H1 (cell line): ENCODE data around the gene FGF23. TPM values are rescaled to one million over a fixed set of nuclear protein-coding genes. Genes with fewer than 3 reads are reported as not detected.

Experiments used
- CTCF ChIA-PET: fragments of 300-600 bp; sonication (Branson Sonifier 250); formaldehyde crosslinking; loops from one replicate; lab custom pipeline; 2021; ENCODE audit not compliant: partially characterized antibody; lab: Charles Lee
- POLR2A ChIA-PET: fragments of 300-600 bp; sonication (Branson Sonifier 250); formaldehyde crosslinking; loops from one replicate; lab custom pipeline; 2021; ENCODE audit warnings: inconsistent platforms; ENCODE audit not compliant: partially characterized antibody; lab: Charles Lee
- DNase-seq, 2 experiments: peaks; one replicate each; pipeline versions ENCODE4 v3.0.0 to v3.0.0-alpha.2; 2010 to 2022; ENCODE audit warnings: low spot score in 2 of 2, low read depth in 1 of 2, mixed read lengths in 1 of 2
- FAIRE-seq: peaks from 2 replicates; lab custom pipeline; 2011; peaks lifted over from hg19 to GRCh38; lab: Jason Lieb, UNC
- H2AFZ ChIP-seq: 2 replicates; pipeline ENCODE4 v1.8.1; 2012; ENCODE audit warnings: low read length, inconsistent platforms
- H2AK5ac ChIP-seq: 2 replicates; pipeline ENCODE4 v1.6.1; 2013; ENCODE audit warnings: low read depth, low read length
- H2BK120ac ChIP-seq: replicated peaks from 2 replicates; pipeline ENCODE3; 2013; ENCODE audit warnings: low read depth, low read length, inconsistent platforms
- H2BK12ac ChIP-seq: 2 replicates; pipeline ENCODE4 v1.6.1; 2013; ENCODE audit warnings: low read depth, low read length
- H2BK15ac ChIP-seq: 2 replicates; pipeline ENCODE4 v1.6.1; 2013; ENCODE audit warnings: low read length
- H2BK20ac ChIP-seq: 2 replicates; pipeline ENCODE4 v1.6.1; 2013; ENCODE audit warnings: low read length
- H2BK5ac ChIP-seq: 2 replicates; pipeline ENCODE4 v1.6.1; 2013; ENCODE audit warnings: low read depth, low read length
- H3K14ac ChIP-seq: 2 replicates; pipeline ENCODE4 v1.6.1; 2013; ENCODE audit warnings: inconsistent platforms; ENCODE audit not compliant: insufficient read length
- H3K18ac ChIP-seq: 2 replicates; pipeline ENCODE4 v1.6.1; 2013; ENCODE audit warnings: low read length; ENCODE audit errors: extremely low read depth
- H3K23ac ChIP-seq: 2 replicates; pipeline ENCODE4 v1.6.1; 2013; ENCODE audit warnings: inconsistent platforms; ENCODE audit not compliant: insufficient read length
- H3K23me2 ChIP-seq: 2 replicates; pipeline ENCODE4 v1.6.1; 2013; ENCODE audit warnings: low read depth, low read length
- H3K27ac ChIP-seq: 2 replicates; pipeline ENCODE4 v1.6.1; 2011; ENCODE audit warnings: low read depth, low read length, inconsistent platforms
- H3K27me3 ChIP-seq, 4 experiments: replicated peaks in 1 of 4; 1 replicate in 1 of 4; 2 replicates in 3 of 4; pipeline versions ENCODE4 v1.6.1 to v1.8.1; 2011 to 2013; ENCODE audit warnings: low read length in 3 of 4, mild to moderate bottlenecking in 3 of 4, inconsistent platforms in 2 of 4, mixed read lengths in 2 of 4, moderate library complexity in 1 of 4; ENCODE audit not compliant: control insufficient read depth in 3 of 4, insufficient read depth in 3 of 4; ENCODE audit errors: extremely low read depth in 1 of 4
- H3K36me3 ChIP-seq, 4 experiments: 2 replicates each; pipeline versions ENCODE4 v1.6.1 to v1.8.1; 2011 to 2013; ENCODE audit warnings: mild to moderate bottlenecking in 4 of 4, low read length in 3 of 4, moderate library complexity in 2 of 4, control low read depth in 1 of 4, inconsistent platforms in 1 of 4; ENCODE audit not compliant: insufficient read depth in 4 of 4, control insufficient read depth in 2 of 4
- H3K4ac ChIP-seq: replicated peaks from 2 replicates; pipeline ENCODE3; 2013; ENCODE audit warnings: low read length, low read depth, mixed read lengths, inconsistent platforms; ENCODE audit not compliant: insufficient read length
- H3K4me1 ChIP-seq, 4 experiments: replicated peaks in 1 of 4; 1 replicate in 1 of 4; 2 replicates in 3 of 4; pipeline versions ENCODE4 v1.6.1 to v1.8.1; 2011 to 2013; ENCODE audit warnings: low read length in 3 of 4, inconsistent platforms in 2 of 4, mixed read lengths in 1 of 4; ENCODE audit not compliant: insufficient read depth in 4 of 4, control insufficient read depth in 3 of 4
- H3K4me2 ChIP-seq, 2 experiments: 2 replicates each; pipeline versions ENCODE4 v1.6.1 to v1.8.1; 2011 to 2013; ENCODE audit warnings: low read depth in 2 of 2, low read length in 2 of 2, control low read depth in 1 of 2, inconsistent platforms in 1 of 2, mild to moderate bottlenecking in 1 of 2; ENCODE audit not compliant: insufficient read depth in 1 of 2
- H3K4me3 ChIP-seq, 4 experiments: fragments of 200-600, 300-600 bp in 1 of 4; sonication (generic), shearing (Covaris generic), sonication (Bioruptor Twin) in 1 of 4; 2 replicates each; pipeline versions ENCODE4 v1.5.1 to v1.8.1; 2011 to 2016; ENCODE audit warnings: low read length in 4 of 4, low read depth in 3 of 4, control low read depth in 2 of 4, inconsistent platforms in 2 of 4, mild to moderate bottlenecking in 2 of 4, mixed read lengths in 1 of 4, moderate library complexity in 1 of 4; ENCODE audit not compliant: insufficient read depth in 2 of 4; ENCODE audit errors: extremely low read depth in 1 of 4
- H3K56ac ChIP-seq: replicated peaks from 2 replicates; pipeline ENCODE3; 2013; ENCODE audit warnings: low read depth, mild to moderate bottlenecking, mixed read lengths, low read length, inconsistent platforms; ENCODE audit not compliant: insufficient read length
- H3K79me1 ChIP-seq: 2 replicates; pipeline ENCODE4 v1.6.1; 2013; ENCODE audit warnings: low read depth, low read length, control low read depth
- H3K79me2 ChIP-seq, 2 experiments: 2 replicates each; pipeline versions ENCODE4 v1.6.1 to v1.8.1; 2012 to 2013; ENCODE audit warnings: low read length in 2 of 2, mild to moderate bottlenecking in 2 of 2, inconsistent platforms in 1 of 2; ENCODE audit not compliant: insufficient read depth in 2 of 2, control insufficient read depth in 1 of 2
- H3K9ac ChIP-seq, 4 experiments: replicated peaks in 1 of 4; 1 replicate in 1 of 4; 2 replicates in 3 of 4; pipeline versions ENCODE4 v1.6.1 to v1.8.1; 2011 to 2013; ENCODE audit warnings: low read depth in 3 of 4, low read length in 3 of 4, control low read depth in 2 of 4, mild to moderate bottlenecking in 2 of 4, moderate library complexity in 2 of 4, inconsistent platforms in 1 of 4; ENCODE audit errors: extremely low read depth in 1 of 4
- H3K9me3 ChIP-seq, 2 experiments: 2 replicates each; pipeline versions ENCODE4 v1.6.1 to v1.8.1; 2012 to 2013; ENCODE audit warnings: mild to moderate bottlenecking in 2 of 2, moderate library complexity in 2 of 2, control low read depth in 1 of 2, inconsistent platforms in 1 of 2, low read depth in 1 of 2, low read length in 1 of 2, mixed read lengths in 1 of 2; ENCODE audit not compliant: insufficient read depth in 2 of 2
- H4K20me1 ChIP-seq, 2 experiments: replicated peaks in 1 of 2; 2 replicates each; pipeline versions ENCODE3 to v1.8.1; 2011 to 2013; ENCODE audit warnings: inconsistent platforms in 2 of 2, low read length in 2 of 2, mild to moderate bottlenecking in 1 of 2; ENCODE audit not compliant: insufficient read depth in 2 of 2, control insufficient read depth in 1 of 2
- H4K5ac ChIP-seq: 2 replicates; pipeline ENCODE4 v1.6.1; 2013; ENCODE audit warnings: low read length, low read depth, mixed read lengths, inconsistent platforms; ENCODE audit not compliant: insufficient read length
- H4K8ac ChIP-seq: 2 replicates; pipeline ENCODE4 v1.8.0; 2013; ENCODE audit warnings: mild to moderate bottlenecking, moderate library complexity, low read length, inconsistent platforms; ENCODE audit not compliant: insufficient read depth; ENCODE audit errors: extremely low read depth
- H4K91ac ChIP-seq: replicated peaks from 2 replicates; pipeline ENCODE3; 2013; ENCODE audit warnings: low read length, mixed read lengths, inconsistent platforms; ENCODE audit not compliant: insufficient read length
- BRCA1 ChIP-seq: IDR thresholded peaks from 2 replicates; pipeline ENCODE4 v1.6.1; 2012; ENCODE audit warnings: low read depth, low read length, improper control_type of control experiment
- CTBP2 ChIP-seq: IDR thresholded peaks from 2 replicates; pipeline ENCODE4 v1.7.0; 2011; ENCODE audit warnings: borderline replicate concordance, mild to moderate bottlenecking, moderate library complexity, mixed read lengths, low read length; ENCODE audit not compliant: insufficient read depth, insufficient read length
- EGR1 ChIP-seq: IDR thresholded peaks from 2 replicates; pipeline ENCODE4 v1.6.1; 2011; ENCODE audit warnings: low read depth, low read length, borderline replicate concordance
- PHF8 ChIP-seq: fragments of 200-600 bp; sonication (generic); conservative IDR thresholded peaks from 2 replicates; pipeline ENCODE4 v1.7.1; 2012; ENCODE audit warnings: low read depth, mild to moderate bottlenecking, inconsistent platforms, low read length, moderate library complexity
- POLR2A ChIP-seq, 2 experiments: IDR thresholded peaks; 1 replicate in 1 of 2; 2 replicates in 1 of 2; pipeline ENCODE4 v1.6.1; 2011; ENCODE audit warnings: low read depth in 2 of 2, low read length in 2 of 2, mild to moderate bottlenecking in 2 of 2; ENCODE audit errors: control extremely low read depth in 1 of 2
- RAD21 ChIP-seq, 2 experiments: IDR thresholded peaks in 1 of 2; conservative IDR thresholded peaks in 1 of 2; 2 replicates each; pipeline ENCODE4 v1.6.1; 2011; ENCODE audit warnings: low read depth in 2 of 2, low read length in 2 of 2, improper control_type of control experiment in 1 of 2, inconsistent platforms in 1 of 2, mild to moderate bottlenecking in 1 of 2, moderate library complexity in 1 of 2
- RFX5 ChIP-seq: IDR thresholded peaks from 2 replicates; pipeline ENCODE4 v1.6.1; 2011; ENCODE audit warnings: low read depth, low read length, improper control_type of control experiment, borderline replicate concordance
- SAP30 ChIP-seq: fragments of 300-600 bp; sonication (generic); IDR thresholded peaks from 2 replicates; pipeline ENCODE4 v1.7.1; 2012; ENCODE audit warnings: low read length, moderate library complexity, mild to moderate bottlenecking, inconsistent platforms; ENCODE audit not compliant: insufficient read depth, insufficient replicate concordance
- TAF7 ChIP-seq: optimal IDR thresholded peaks from 2 replicates; pipeline ENCODE3; 2011; ENCODE audit warnings: low read depth, mild to moderate bottlenecking, inconsistent platforms, low read length, moderate library complexity, borderline replicate concordance
- WGBS, 2 experiments: shearing (Covaris generic) in 1 of 2; methylation state at CpG; one replicate each; pipeline versions ENCODE4 v1.1.6 to v1.1.7; 2013 to 2015; ENCODE audit warnings: low lambda C conversion rate in 2 of 2, mixed read lengths in 2 of 2, inconsistent platforms in 1 of 2, low coverage in 1 of 2, missing lambda C conversion rate in 1 of 2; ENCODE audit not compliant: insufficient replicate concordance in 2 of 2, insufficient coverage in 1 of 2, insufficient read length in 1 of 2; ENCODE audit errors: extremely low coverage in 1 of 2, missing lambda C conversion rate in 1 of 2; 5-methylcytosine and 5-hydroxymethylcytosine counted together
- polyA plus RNA-seq, 7 experiments: library from polyadenylated mRNA; depleted of rRNA in 3 of 7; stranded (reverse) in 5 of 7; unstranded in 2 of 7; fragments of >200 nt in 5 of 7; fragments of 200-250 nt in 2 of 7; gene quantifications; 1 replicate in 5 of 7; 2 replicates in 1 of 7; 4 replicates in 1 of 7; pipeline versions ENCODE4 v1.2.1 to v1.2.3, GENCODE V29; 2011 to 2013; ENCODE audit warnings: missing spikeins in 2 of 7, mixed read lengths in 2 of 7
- total RNA-seq: library from RNA; stranded (reverse); fragmentation: NEBNext Ultra II Directional; extraction: Animal tissue kit (Norgen Biotek cat#: 25700); gene quantifications from 2 replicates; pipeline ENCODE4 v1.2.1, GENCODE V29; 2021
- TF ChIP-seq, protein P1 (sequence below): IDR thresholded peaks from 2 replicates; pipeline ENCODE4 v1.6.1; 2012; ENCODE audit warnings: low read length, inconsistent platforms
- TF ChIP-seq, protein P2 (sequence below): IDR thresholded peaks from 2 replicates; pipeline ENCODE4 v1.6.1; 2011; ENCODE audit warnings: low read length, improper control_type of control experiment

FGF23 gene
- total and polyA plus RNA-seq, 2 of the 8 experiments (the other 6 are each of a cell fraction or from before 2014, with no cell fraction given), result 0.35 to 0.67 TPM

DNA sequence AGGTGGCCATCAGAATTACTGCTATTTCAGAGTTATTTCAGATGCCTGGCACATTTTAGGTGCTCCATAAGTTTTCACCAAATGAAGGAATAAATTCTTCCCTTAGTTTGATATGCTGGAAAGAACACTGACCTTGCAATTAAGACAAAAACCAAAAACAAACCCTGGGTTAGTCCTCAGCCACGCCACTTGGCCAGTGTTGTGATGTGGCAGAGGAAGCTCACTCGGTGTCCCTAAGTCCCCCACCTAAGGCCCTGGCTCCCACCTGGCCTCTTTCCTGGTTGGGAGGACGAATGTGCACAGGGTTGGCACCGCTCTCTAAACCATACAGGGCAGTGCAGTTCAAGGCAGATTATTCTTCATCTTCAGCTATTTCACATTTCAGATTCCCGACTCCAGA is 13.7 kb upstream of the FGF23 start:
- FAIRE-seq, result no peak
- Histone ChIP-seq H3K27me3 (peaks cover 0 to 1% (median 0%) of the 10 kb centered on the region in 4 experiments; a peak in 1 of 7 replicates), H3K27ac (no peak overlapping the region), H3K36me3 (no peaks in the 10 kb centered on the region), H3K23ac (no peak overlapping the region), H3K56ac (no peak overlapping the region), H3K9ac (no peak overlapping the region), H2BK5ac (no peak overlapping the region), H2AK5ac (no peak overlapping the region), H2AFZ (no peak overlapping the region), H3K9me3 (no peaks in the 10 kb centered on the region), H3K4ac (no peak overlapping the region), H4K91ac (no peak overlapping the region), H2BK120ac (no peak overlapping the region), H3K23me2 (no peaks in the 10 kb centered on the region), H4K8ac (no peak overlapping the region), H3K14ac (no peak overlapping the region), H3K18ac (no peak overlapping the region), H3K79me2 (no peaks in the 10 kb centered on the region), H3K4me3 (no peak overlapping the region), H2BK12ac (no peak overlapping the region), H4K20me1 (no peaks in the 10 kb centered on the region), H2BK20ac (no peak overlapping the region), H3K4me2 (no peak overlapping the region), H4K5ac (no peak overlapping the region), H3K79me1 (no peaks in the 10 kb centered on the region), H2BK15ac (no peak overlapping the region), H3K4me1 (no peaks in the 10 kb centered on the region)
- WGBS, 2 experiments, result 89% methylated on average over 5 of the region's 5 CpGs; no CpG with 5 or more reads in 1 of the 2 experiments
- CTCF ChIA-PET, result interaction anchor here (1.6 to 1.7 kb wide), 2 partner anchors 10 to 12 kb away, joined by 3 to 9 read pairs; no protein-coding TSS in a partner anchor
- DNase-seq, result no peak
- POLR2A ChIA-PET, result no interaction called here
- TF ChIP-seq SAP30 (no peak), CTBP2 (no peak), PHF8 (no peak), POLR2A (IDR thresholded peaks at IDR 0.05; ENCODE audit: control extremely low read depth in 1 of 2, low read depth in 2 of 2, low read length in 2 of 2) (no peak), RFX5 (no peak), EGR1 (no peak), RAD21 (IDR thresholded peaks at IDR 0.05 in 1 of 2, conservative IDR thresholded peaks at IDR 0.05 in 1 of 2; ENCODE audit: low read depth in 2 of 2, low read length in 2 of 2) (no peak), BRCA1 (no peak), TAF7 (no peak)
- TF ChIP-seq, protein P1, sequence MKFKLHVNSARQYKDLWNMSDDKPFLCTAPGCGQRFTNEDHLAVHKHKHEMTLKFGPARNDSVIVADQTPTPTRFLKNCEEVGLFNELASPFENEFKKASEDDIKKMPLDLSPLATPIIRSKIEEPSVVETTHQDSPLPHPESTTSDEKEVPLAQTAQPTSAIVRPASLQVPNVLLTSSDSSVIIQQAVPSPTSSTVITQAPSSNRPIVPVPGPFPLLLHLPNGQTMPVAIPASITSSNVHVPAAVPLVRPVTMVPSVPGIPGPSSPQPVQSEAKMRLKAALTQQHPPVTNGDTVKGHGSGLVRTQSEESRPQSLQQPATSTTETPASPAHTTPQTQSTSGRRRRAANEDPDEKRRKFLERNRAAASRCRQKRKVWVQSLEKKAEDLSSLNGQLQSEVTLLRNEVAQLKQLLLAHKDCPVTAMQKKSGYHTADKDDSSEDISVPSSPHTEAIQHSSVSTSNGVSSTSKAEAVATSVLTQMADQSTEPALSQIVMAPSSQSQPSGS, result no peak
- TF ChIP-seq, protein P2, sequence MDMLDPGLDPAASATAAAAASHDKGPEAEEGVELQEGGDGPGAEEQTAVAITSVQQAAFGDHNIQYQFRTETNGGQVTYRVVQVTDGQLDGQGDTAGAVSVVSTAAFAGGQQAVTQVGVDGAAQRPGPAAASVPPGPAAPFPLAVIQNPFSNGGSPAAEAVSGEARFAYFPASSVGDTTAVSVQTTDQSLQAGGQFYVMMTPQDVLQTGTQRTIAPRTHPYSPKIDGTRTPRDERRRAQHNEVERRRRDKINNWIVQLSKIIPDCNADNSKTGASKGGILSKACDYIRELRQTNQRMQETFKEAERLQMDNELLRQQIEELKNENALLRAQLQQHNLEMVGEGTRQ, result no peak
